WTC11 (cell line): Measurements from ENCODE around the gene FOXG1. TPM values are rescaled to one million over a fixed set of nuclear protein-coding genes. Genes with fewer than 3 reads are reported as not detected.
A peak's percentile ranks its signal among the peaks of the same experiment; 100 is the strongest.

ENCODE experiments used
- ATAC-seq: fragments of 200-7000 bp; cut with Tn5 transposase; 2 replicates; pipeline ENCODE4 v1.10.0; 2021; ENCODE audit warnings: mild to moderate bottlenecking, moderate library complexity
- Bru-seq: library from RNA; stranded (reverse); fragments of 400-500 nt; gene quantifications from one replicate; lab custom pipeline; 2021; lab: Mats Ljungman, UMichigan
- CTCF ChIA-PET: fragments of 300-600 bp; sonication (Branson Sonifier 250); formaldehyde crosslinking; loops from one replicate; lab custom pipeline; 2021; ENCODE audit warnings: antibody characterized with exemption; lab: Charles Lee
- POLR2A ChIA-PET: fragments of 350-600 bp; sonication (Branson Sonifier 250); formaldehyde crosslinking; loops from one replicate; lab custom pipeline; 2021; ENCODE audit warnings: antibody characterized with exemption; lab: Charles Lee
- DNase-seq: peaks from one replicate; pipeline ENCODE4 v3.0.0; 2021; ENCODE audit warnings: low spot score
- H3K27ac Mint-ChIP-seq: 2 replicates; pipeline ENCODE4 v1.8.0; 2021; ENCODE audit warnings: mixed read lengths
- H3K27me3 Mint-ChIP-seq: 2 replicates; pipeline ENCODE4 v1.8.0; 2021; ENCODE audit warnings: low read depth, mild to moderate bottlenecking, moderate library complexity, mixed read lengths
- H3K36me3 Mint-ChIP-seq: 2 replicates; pipeline ENCODE4 v1.8.0; 2021; ENCODE audit warnings: mixed read lengths
- H3K4me1 Mint-ChIP-seq: 2 replicates; pipeline ENCODE4 v1.8.0; 2022; ENCODE audit warnings: mixed read lengths
- H3K4me3 Mint-ChIP-seq: 2 replicates; pipeline ENCODE4 v1.8.0; 2021; ENCODE audit warnings: mild to moderate bottlenecking, moderate library complexity, mixed read lengths
- H3K9me3 Mint-ChIP-seq: 2 replicates; pipeline ENCODE4 v1.8.0; 2021; ENCODE audit warnings: mixed read lengths
- ATF6 ChIP-seq: sonication (generic); formaldehyde crosslinking; IDR thresholded peaks from 2 replicates; pipeline ENCODE4 v1.8.1; 2023; ENCODE audit warnings: mild to moderate bottlenecking, missing genetic modification reagents
- NFYB ChIP-seq: sonication (generic); formaldehyde crosslinking; conservative IDR thresholded peaks from 2 replicates; pipeline ENCODE4 v1.8.0; 2022; ENCODE audit warnings: low read depth, missing genetic modification reagents
- NR2C2 ChIP-seq: sonication (generic); formaldehyde crosslinking; IDR thresholded peaks from 2 replicates; pipeline ENCODE4 v1.8.0; 2022; ENCODE audit warnings: mild to moderate bottlenecking, missing genetic modification reagents
- PREB ChIP-seq: sonication (generic); formaldehyde crosslinking; IDR thresholded peaks from 2 replicates; pipeline ENCODE4 v1.8.1; 2022; ENCODE audit warnings: mild to moderate bottlenecking, missing genetic modification reagents, moderate library complexity, borderline replicate concordance
- ZNF121 ChIP-seq: sonication (generic); formaldehyde crosslinking; IDR thresholded peaks from 2 replicates; pipeline ENCODE4 v1.8.0; 2023; ENCODE audit warnings: missing genetic modification reagents
- ZNF219 ChIP-seq: sonication (generic); formaldehyde crosslinking; IDR thresholded peaks from 2 replicates; pipeline ENCODE4 v1.8.0; 2023; ENCODE audit warnings: missing genetic modification reagents, mild to moderate bottlenecking, borderline replicate concordance
- ZNF281 ChIP-seq: sonication (generic); formaldehyde crosslinking; IDR thresholded peaks from 2 replicates; pipeline ENCODE4 v1.8.0; 2023; ENCODE audit warnings: mild to moderate bottlenecking, missing genetic modification reagents
- ZNF416 ChIP-seq: fragments of 250-450 bp; sonication (Bioruptor Pico); IDR thresholded peaks from 2 replicates; pipeline ENCODE4 v1.9.0; 2021; ENCODE audit warnings: mild to moderate bottlenecking, inconsistent platforms
- long read RNA-seq, 3 experiments: library from RNA in 1 of 3; library from capped mRNA in 1 of 3; library from polyadenylated mRNA in 1 of 3; unstranded in 2 of 3; stranded (forward) in 1 of 3; transcript quantifications; one replicate each; pipeline ENCODE4 v2.0.0, GENCODE V29; 2021
- total RNA-seq: library from RNA; stranded (reverse); gene quantifications from 3 replicates; pipeline ENCODE4 v1.2.3, GENCODE V29; 2021

FOXG1 gene
- total RNA-seq: 0.09 to 0.18 TPM (median 0.16 TPM) in 3 replicates
- percentile 16 among the genes with signal in this experiment for Bru-seq, nascent RNA
- long read RNA-seq, experiment 1: 0 reads
- long read RNA-seq, experiment 2: 0 reads
- long read RNA-seq, experiment 3: 0 reads

- Mint-ChIP-seq H3K36me3 (no peaks in the 10 kb centered on the region), H3K27me3 (peaks cover 97% of the 10 kb centered on the region), H3K9me3 (no peaks in the 10 kb centered on the region), H3K4me3 (peak within 1 kb of the TSS; percentile 77), H3K4me1 (peaks cover 36% of the 10 kb centered on the region), H3K27ac (no peak within 1 kb of the TSS)
- ChIA-PET CTCF (interaction anchor here (0.6 to 6.2 kb wide), 8 partner anchors 8 to 1544 kb away, joined by 3 to 60 read pairs (median 4); no protein-coding TSS in a partner anchor), POLR2A (interaction anchor here (0.6 to 2.7 kb wide), 3 partner anchors 8 to 1394 kb away, joined by 3 to 9 read pairs (median 5); no protein-coding TSS in a partner anchor)
- TF ChIP-seq NFYB (peak; percentile 30), PREB (CRISPR knock-in tag) (no peak)
- DNase-seq: peak; percentile 64
- peak; percentile 46 for ATAC-seq
Observed at GRCh38 chr14:28766469-28766955, at the start of gene FOXG1. Gene FOXG1, plus strand, starts transcription at chr14:28766787. Its CDS starts 493 bp downstream, at chr14:28767280.

GRCh38 chr14:28719130-28719529, 47.5 kb upstream of the FOXG1 start:
- CTCF ChIA-PET: no interaction called here
- DNase-seq: no peak
- no peak for ATAC-seq
- H3K36me3 Mint-ChIP-seq: no peaks in the 10 kb centered on the region
- TF ChIP-seq NFYB: no peak
- H3K4me3 Mint-ChIP-seq: no peak overlapping the region
- POLR2A ChIA-PET: no interaction called here
- no peak overlapping the region for H3K27ac Mint-ChIP-seq
- no peaks in the 10 kb centered on the region for H3K27me3 Mint-ChIP-seq
- H3K9me3 Mint-ChIP-seq: peaks cover 5% of the 10 kb centered on the region
- H3K4me1 Mint-ChIP-seq: no peaks in the 10 kb centered on the region

- no peaks in the 10 kb centered on the region for H3K36me3 Mint-ChIP-seq
Observed at GRCh38 chr14:28731358-28731757, 35.2 kb upstream of the FOXG1 start.

GRCh38 chr14:28742171-28742846, 24.3 kb upstream of the FOXG1 start:
- H3K4me3 Mint-ChIP-seq: no peak overlapping the region
- H3K27me3 Mint-ChIP-seq: no peaks in the 10 kb centered on the region
- no peak for DNase-seq
- no peak for ATAC-seq
- H3K9me3 Mint-ChIP-seq: peaks cover 12% of the 10 kb centered on the region
- peaks cover 3% of the 10 kb centered on the region; the same call in 1 of the 2 replicates for H3K36me3 Mint-ChIP-seq
- ChIA-PET POLR2A (no interaction called here), CTCF (interaction anchor here (0.7 kb wide), 1 partner anchor 9 kb away, joined by 5 read pairs; no protein-coding TSS in a partner anchor)
- no peak overlapping the region for H3K27ac Mint-ChIP-seq
- TF ChIP-seq PREB (CRISPR knock-in tag) (no peak), ATF6 (no peak), ZNF219 (CRISPR knock-in tag) (no peak), ZNF416 (CRISPR knock-in tag) (no peak), ZNF281 (CRISPR knock-in tag) (no peak)
- no peaks in the 10 kb centered on the region for H3K4me1 Mint-ChIP-seq

More at GRCh38 chr14:28731358-28731757, 35.2 kb upstream of the FOXG1 start:
- Mint-ChIP-seq H3K9me3 (no peaks in the 10 kb centered on the region), H3K27me3 (no peaks in the 10 kb centered on the region), H3K27ac (no peak overlapping the region), H3K4me1 (0 out of 2 replicates have a peak, but pooled peaks cover 5% of the 10 kb centered on the region), H3K4me3 (no peak overlapping the region)
- ChIA-PET CTCF (interaction anchor here (0.5 kb wide), 1 partner anchor 17 kb away, joined by 3 read pairs; no protein-coding TSS in a partner anchor), POLR2A (no interaction called here)
- DNase-seq (no peak), ATAC-seq (no peak)
- TF ChIP-seq ZNF121 (CRISPR knock-in tag) (no peak), NR2C2 (CRISPR knock-in tag) (no peak), PREB (CRISPR knock-in tag) (no peak)
